Heart left ventricle (tissue), 16 donors: ENCODE measurements around the gene TBCE. TPM values are rescaled to one million over a fixed set of nuclear protein-coding genes. Genes with fewer than 3 reads are reported as not detected.
A peak's percentile ranks its signal among the peaks of the same experiment; 100 is the strongest.

Experiments
- ATAC-seq, 4 donors: fragments of 200-7000 bp; cut with Tn5 transposase; one replicate each; pipeline ENCODE4 v1.9.1; 2020 to 2022; ENCODE audit warnings: moderate library complexity in 4 of 4, mild to moderate bottlenecking in 3 of 4, moderate number of reproducible peaks in 1 of 4
- DNase-seq, 5 donors: peaks; one replicate each; pipeline ENCODE4 v3.0.0-alpha.2; 2020
- H3K27ac ChIP-seq, 12 donors: fragments of 200-600 bp; sonication (generic) in 4 of 12; one replicate each; pipeline versions ENCODE4 v1.5.0 to v1.8.0; 2016 to 2022; ENCODE audit warnings: mild to moderate bottlenecking in 2 of 12
- H3K27me3 ChIP-seq, 9 donors: fragments of 200-600 bp; sonication (generic) in 2 of 9; one replicate each; pipeline versions ENCODE4 v1.5.1 to v1.8.0; 2016 to 2022; ENCODE audit warnings: mild to moderate bottlenecking in 3 of 9
- H3K36me3 ChIP-seq, 9 donors: fragments of 200-600 bp; sonication (generic) in 2 of 9; one replicate each; pipeline versions ENCODE4 v1.5.0 to v1.8.0; 2018 to 2022; ENCODE audit warnings: mild to moderate bottlenecking in 2 of 9
- H3K4me1 ChIP-seq, 12 donors: fragments of 200-600 bp; sonication (generic) in 4 of 12; one replicate each; pipeline versions ENCODE4 v1.5.0 to v1.8.0; 2016 to 2022; ENCODE audit warnings: mild to moderate bottlenecking in 3 of 12
- H3K4me3 ChIP-seq, 12 donors: fragments of 200-600 bp; sonication (generic) in 4 of 12; one replicate each; pipeline versions ENCODE4 v1.5.0 to v1.8.0; 2017 to 2022; ENCODE audit warnings: mild to moderate bottlenecking in 9 of 12, moderate library complexity in 4 of 12
- H3K9me3 ChIP-seq, 12 donors: fragments of 200-600 bp; sonication (generic) in 4 of 12; one replicate each; pipeline versions ENCODE4 v1.5.0 to v1.8.0; 2016 to 2022; ENCODE audit warnings: mild to moderate bottlenecking in 1 of 12
- CTCF ChIP-seq, 12 donors: fragments of 200-600 bp; sonication (generic) in 4 of 12; IDR thresholded peaks; one replicate each; pipeline versions ENCODE4 v1.5.0 to v1.8.0; 2018 to 2022; ENCODE audit warnings: antibody characterized with exemption in 12 of 12, mild to moderate bottlenecking in 5 of 12
- POLR2A ChIP-seq, 2 donors: fragments of 450-650 bp; IDR thresholded peaks; one replicate each; pipeline ENCODE4 v1.6.1; 2017; ENCODE audit warnings: antibody characterized with exemption in 2 of 2, mild to moderate bottlenecking in 2 of 2, moderate library complexity in 2 of 2
- WGBS, 4 donors: extraction: QIAGEN DNeasy Blood & Tissue Kit in 2 of 4; methylation state at CpG; one replicate each; pipeline versions ENCODE4 v1.1.5 to v1.1.7; 2013 to 2018; 5-methylcytosine and 5-hydroxymethylcytosine counted together
- intact Hi-C, 10 donors: fragments of 100-400 bp; cut with DNase I; formaldehyde crosslinking; loops; one replicate each; pipeline versions ENCODE4 v1.11.1 to v1.14.2; 2022
- polyA plus RNA-seq, 2 donors: library from polyadenylated mRNA; stranded (reverse); fragments of 200-250 nt; gene quantifications; one replicate each; pipeline ENCODE4 v1.2.3, GENCODE V29; 2013
- total RNA-seq, 9 donors: library from RNA; depleted of rRNA in 2 of 9; stranded (reverse); fragments of >200 nt in 2 of 9; fragmentation: NEBNext Ultra II Directional in 3 of 9; extraction: Animal tissue kit (Norgen Biotek cat#: 25700) in 3 of 9; gene quantifications; one replicate each; pipeline versions ENCODE4 v1.1.0 to v1.2.4, GENCODE V29; 2016 to 2023
- donor health status: ischemic (EF 13 %, LVEDD 7.1; RV severe dilation, severe dysfunction).
- donor health status: healthy with polysubstance abuse.
- donor health status: DM: no; HTN: yes; CAD: no.
- donor health status: DM: no; HTN: no; CAD: no.
- donor health status: ischemic (EF 25% LVEDD 6.9; RV normal size, moderate dysfunction).
- donor health status: ischemic (EF 25% LVEDD 5.7; RV mildly dilated, moderate dysfunction).
- donor health status: healthy.
- donor health status: DM: yes; HTN: yes; CAD: no.
- donor health status: ischemic (EF 35%, LVEDD 5.7; RV mildly dilated, moderate dysfunction).
- donor health status: nonischemic (EF 11% LVEDD 7.7; RV severe dilation, severe dysfunction).
- donor health status: DM: yes; HTN: yes; CAD: no.
- donor health status: PGD.
- donor health status: ischemic (EF 29% LVEDD 5.4; RV normal size, mild dysfunction).
- donor health status: nonischemic (EF 23%, LVEDD 6.1; RV moderate dilation, normal function).

The TBCE gene
- total and polyA plus RNA-seq, 11 donors: 15.2 to 39.5 (median 18.2) TPM

GRCh38 chr1:235424092-235424491, 56.9 kb downstream of the TBCE start:
- Histone ChIP-seq H3K36me3 (peaks cover 0 to 14% (median 0%) of the 10 kb centered on the region in 9 donors), H3K4me3 (no peak overlapping the region), H3K27ac (no peak overlapping the region), H3K27me3 (no peaks in the 10 kb centered on the region), H3K4me1 (peaks cover 0 to 7% (median 0%) of the 10 kb centered on the region in 12 donors), H3K9me3 (no peaks in the 10 kb centered on the region)
- intact Hi-C loops: loop anchor here in 1 of 10 donors (10.0 kb wide), 1 partner anchor 939 kb away; no protein-coding TSS in a partner anchor
- no peak for DNase-seq
- ATAC-seq: no peak
- WGBS, 4 donors: 84 to 91% (median 88%) methylated on average over 8 of the region's 8 CpGs
- no peak for TF ChIP-seq POLR2A (IDR thresholded peaks at IDR 0.05)
- no peak for TF ChIP-seq CTCF (IDR thresholded peaks at IDR 0.05)

- Histone ChIP-seq H3K27me3 (no peaks in the 10 kb centered on the region), H3K4me3 (no peak overlapping the region), H3K4me1 (peaks cover 0 to 7% (median 0%) of the 10 kb centered on the region in 12 donors), H3K27ac (no peak overlapping the region), H3K9me3 (no peaks in the 10 kb centered on the region), H3K36me3 (peaks cover 0 to 14% (median 0%) of the 10 kb centered on the region in 9 donors)
- ATAC-seq (no peak), DNase-seq (no peak)
- 94 to 97% (median 95%) methylated on average over 9 of the region's 9 CpGs for WGBS, 4 donors
- TF ChIP-seq POLR2A (IDR thresholded peaks at IDR 0.05) (no peak), CTCF (IDR thresholded peaks at IDR 0.05) (no peak)
- intact Hi-C loops: loop anchor here in 1 of 10 donors (10.0 kb wide), 1 partner anchor 941 kb away; no protein-coding TSS in a partner anchor
These were observed 58.1 kb downstream of the TBCE start for GRCh38 chr1:235425357-235425756.

- WGBS, 4 donors: 62 to 72% (median 67%) methylated on average over 4 of the region's 4 CpGs
- no peak overlapping the region for H3K4me3 ChIP-seq
- DNase-seq: no peak
- no peak overlapping the region for H3K27ac ChIP-seq
- ATAC-seq: peak in 2 of 4 donors; percentile 18 to 32
- intact Hi-C loops: loop anchor here in 1 of 10 donors (10.0 kb wide), 1 partner anchor 941 kb away; no protein-coding TSS in a partner anchor
- TF ChIP-seq CTCF (IDR thresholded peaks at IDR 0.05) (no peak), POLR2A (IDR thresholded peaks at IDR 0.05) (no peak)
- peaks cover 0 to 9% (median 0%) of the 10 kb centered on the region in 9 donors for H3K36me3 ChIP-seq
- H3K4me1 ChIP-seq: peaks cover 0 to 7% (median 0%) of the 10 kb centered on the region in 12 donors
- no peaks in the 10 kb centered on the region for H3K27me3 ChIP-seq
- H3K9me3 ChIP-seq: no peaks in the 10 kb centered on the region
These were observed 58.9 kb downstream of the TBCE start for GRCh38 chr1:235426143-235426542.

GRCh38 chr1:235426680-235427079, 59.5 kb downstream of the TBCE start:
- 94 to 97% (median 97%) methylated on average over 13 of the region's 13 CpGs for WGBS, 4 donors
- no peak for TF ChIP-seq POLR2A (IDR thresholded peaks at IDR 0.05)
- no peak for TF ChIP-seq CTCF (IDR thresholded peaks at IDR 0.05)
- ATAC-seq: no peak
- H3K27me3 ChIP-seq: no peaks in the 10 kb centered on the region
- no peak for DNase-seq
- no peak overlapping the region for H3K4me3 ChIP-seq
- H3K4me1 ChIP-seq: peaks cover 0 to 7% (median 0%) of the 10 kb centered on the region in 12 donors
- H3K27ac ChIP-seq: no peak overlapping the region
- intact Hi-C loops: loop anchor here in 1 of 10 donors (10.0 kb wide), 1 partner anchor 942 kb away; no protein-coding TSS in a partner anchor
- H3K9me3 ChIP-seq: no peaks in the 10 kb centered on the region
- peaks cover 0 to 7% (median 0%) of the 10 kb centered on the region in 9 donors for H3K36me3 ChIP-seq
